Sigmoid colon (tissue), 7 donors: ENCODE measurements around the gene ASAP2. TPM values are rescaled to one million over a fixed set of nuclear protein-coding genes. Genes with fewer than 3 reads are reported as not detected.

Experiments used
- DNase-seq: peaks from one replicate; pipeline ENCODE4 v3.0.0-alpha.2; 2019
- H3K27ac ChIP-seq, 4 donors: fragments of 200-600 bp; sonication (generic); one replicate each; pipeline ENCODE4 v1.5.1; 2016 to 2019; ENCODE audit warnings: mild to moderate bottlenecking in 1 of 4
- H3K27me3 ChIP-seq, 3 donors: fragments of 200-600 bp; sonication (generic); one replicate each; pipeline ENCODE4 v1.5.1; 2019; ENCODE audit warnings: mild to moderate bottlenecking in 1 of 3
- H3K36me3 ChIP-seq, 4 donors: fragments of 200-600 bp; sonication (generic); one replicate each; pipeline ENCODE4 v1.5.1; 2016 to 2019
- H3K4me1 ChIP-seq, 4 donors: fragments of 200-600 bp; sonication (generic); one replicate each; pipeline ENCODE4 v1.5.1; 2017 to 2019
- H3K4me3 ChIP-seq, 4 donors: fragments of 200-600 bp; sonication (generic); one replicate each; pipeline ENCODE4 v1.5.1; 2017 to 2019; ENCODE audit warnings: mild to moderate bottlenecking in 2 of 4, moderate library complexity in 1 of 4
- H3K9me3 ChIP-seq, 4 donors: fragments of 200-600 bp in 3 of 4; sonication (generic) in 3 of 4; one replicate each; pipeline versions ENCODE4 v1.5.1 to v1.6.1; 2013 to 2019
- CTCF ChIP-seq, 4 experiments: fragments of 450-650 bp in 3 of 4; fragments of 200-600 bp in 1 of 4; IDR thresholded peaks; one replicate each; pipeline ENCODE4 v1.5.1; 2016 to 2019; ENCODE audit warnings: antibody characterized with exemption in 4 of 4, mild to moderate bottlenecking in 3 of 4, moderate library complexity in 2 of 4
- EP300 ChIP-seq, 4 donors: sonication (generic); formaldehyde crosslinking; IDR thresholded peaks; one replicate each; pipeline ENCODE4 v1.6.1; 2017; ENCODE audit warnings: antibody characterized with exemption in 4 of 4
- POLR2A ChIP-seq, 2 donors: fragments of 450-650 bp; IDR thresholded peaks; one replicate each; pipeline ENCODE4 v1.6.1; 2016; ENCODE audit warnings: antibody characterized with exemption in 2 of 2, mild to moderate bottlenecking in 2 of 2, moderate library complexity in 2 of 2
- POLR2AphosphoS5 ChIP-seq, 4 donors: sonication (generic); formaldehyde crosslinking; IDR thresholded peaks; one replicate each; pipeline ENCODE4 v1.6.1; 2017; ENCODE audit warnings: antibody characterized with exemption in 4 of 4
- WGBS, 2 donors: extraction: QIAGEN DNeasy Blood & Tissue Kit; methylation state at CpG; one replicate each; pipeline ENCODE4 v1.1.7; 2013; 5-methylcytosine and 5-hydroxymethylcytosine counted together
- intact Hi-C: fragments of 100-400 bp; cut with DNase I; formaldehyde crosslinking; loops from one replicate; pipeline ENCODE4 v1.15.1; 2023
- polyA plus RNA-seq, 3 donors: library from polyadenylated mRNA; stranded (reverse); fragments of 200-250 nt; gene quantifications; one replicate each; pipeline ENCODE4 v1.2.3, GENCODE V29; 2013
- total RNA-seq, 4 donors: library from RNA; depleted of rRNA; stranded (reverse); fragments of >200 nt; gene quantifications; one replicate each; pipeline ENCODE4 v1.1.0, GENCODE V29; 2016
- donor health status: healthy with polysubstance abuse.
- donor health status: Bipolar disorder and iron deficiency.
- donor health status: healthy.

The ASAP2 gene
- total and polyA plus RNA-seq, 7 donors = 15.1 to 56.5 (median 25.8) TPM

- intact Hi-C loops = no loop called here
- Histone ChIP-seq H3K4me3 (no peak overlapping the region), H3K27ac (no peak overlapping the region), H3K36me3 (no peaks in the 10 kb centered on the region), H3K9me3 (no peaks in the 10 kb centered on the region), H3K4me1 (peaks cover 0 to 70% (median 58%) of the 10 kb centered on the region in 4 donors), H3K27me3 (no peaks in the 10 kb centered on the region)
- TF ChIP-seq POLR2AphosphoS5 (IDR thresholded peaks at IDR 0.05) (no peak), EP300 (IDR thresholded peaks at IDR 0.05) (no peak), POLR2A (IDR thresholded peaks at IDR 0.05) (no peak), CTCF (IDR thresholded peaks at IDR 0.05) (no peak)
- 92 to 93% methylated on average over 4 of the region's 4 CpGs for WGBS, 2 donors
- no peak for DNase-seq
Measured at GRCh38 chr2:9228088-9228751, 21.6 kb downstream of the ASAP2 start.

GRCh38 chr2:9228781-9229469 is 22.3 kb downstream of the ASAP2 start:
- Histone ChIP-seq H3K4me1 (peaks cover 0 to 68% (median 55%) of the 10 kb centered on the region in 4 donors), H3K4me3 (no peak overlapping the region), H3K9me3 (no peaks in the 10 kb centered on the region), H3K27ac (no peak overlapping the region), H3K36me3 (no peaks in the 10 kb centered on the region), H3K27me3 (no peaks in the 10 kb centered on the region)
- intact Hi-C loops = no loop called here
- WGBS, 2 donors = 86 to 92% methylated on average over 15 of the region's 15 CpGs
- no peak for DNase-seq
- no peak for TF ChIP-seq EP300 (IDR thresholded peaks at IDR 0.05)
- TF ChIP-seq POLR2AphosphoS5 (IDR thresholded peaks at IDR 0.05) = no peak
- TF ChIP-seq CTCF (IDR thresholded peaks at IDR 0.05) = no peak
- no peak for TF ChIP-seq POLR2A (IDR thresholded peaks at IDR 0.05)

- TF ChIP-seq POLR2A (IDR thresholded peaks at IDR 0.05) = no peak
- Histone ChIP-seq H3K4me1 (peaks cover 0 to 70% (median 58%) of the 10 kb centered on the region in 4 donors), H3K36me3 (no peaks in the 10 kb centered on the region), H3K9me3 (no peaks in the 10 kb centered on the region), H3K27me3 (no peaks in the 10 kb centered on the region), H3K4me3 (no peak overlapping the region), H3K27ac (peak overlapping the region in 1 of 4 donors; percentile 72)
- intact Hi-C loops = no loop called here
- DNase-seq = no peak
- 89 to 91% methylated on average over 6 of the region's 6 CpGs for WGBS, 2 donors
Measured at GRCh38 chr2:9229470-9229820, 22.8 kb downstream of the ASAP2 start.

GRCh38 chr2:9230051-9230802 is 23.6 kb downstream of the ASAP2 start:
- TF ChIP-seq EP300 (IDR thresholded peaks at IDR 0.05) (no peak), POLR2AphosphoS5 (IDR thresholded peaks at IDR 0.05) (no peak), POLR2A (IDR thresholded peaks at IDR 0.05) (no peak), CTCF (IDR thresholded peaks at IDR 0.05) (no peak)
- H3K27me3 ChIP-seq = no peaks in the 10 kb centered on the region
- H3K9me3 ChIP-seq = no peaks in the 10 kb centered on the region
- no peaks in the 10 kb centered on the region for H3K36me3 ChIP-seq
- 76 to 85% methylated on average over 9 of the region's 9 CpGs for whole genome bisulfite sequencing, 2 donors
- peaks cover 0 to 78% (median 64%) of the 10 kb centered on the region in 4 donors for H3K4me1 ChIP-seq
- DNase-seq = peak; percentile 78
- intact Hi-C loops = no loop called here
- H3K4me3 ChIP-seq = no peak overlapping the region
- peak overlapping the region in 3 of 4 donors; percentile 47 to 74 (median 72) for H3K27ac ChIP-seq

- intact Hi-C loops = no loop called here
- H3K4me1 ChIP-seq = peaks cover 0 to 82% (median 71%) of the 10 kb centered on the region in 4 donors
- 35 to 49% methylated on average over 4 of the region's 4 CpGs for WGBS, 2 donors
- TF ChIP-seq POLR2AphosphoS5 (IDR thresholded peaks at IDR 0.05) = no peak
- TF ChIP-seq POLR2A (IDR thresholded peaks at IDR 0.05) = no peak
- TF ChIP-seq CTCF (IDR thresholded peaks at IDR 0.05) = no peak
- TF ChIP-seq EP300 (IDR thresholded peaks at IDR 0.05) = no peak
- no peaks in the 10 kb centered on the region for H3K27me3 ChIP-seq
- DNase-seq = no peak
- H3K9me3 ChIP-seq = no peaks in the 10 kb centered on the region
- H3K4me3 ChIP-seq = no peak overlapping the region
- peak overlapping the region in 3 of 4 donors; percentile 47 to 74 (median 72) for H3K27ac ChIP-seq
- H3K36me3 ChIP-seq = no peaks in the 10 kb centered on the region
Measured at GRCh38 chr2:9230881-9231280, 24.3 kb downstream of the ASAP2 start.
